GM12891 (cell line): ENCODE results near the gene MLLT11.

Experiments used
- DNase-seq: peaks from one replicate; pipeline ENCODE4 v3.0.0; 2011; ENCODE audit warnings: low spot score; ENCODE audit not compliant: insufficient read length
- FAIRE-seq: peaks from 2 replicates; lab custom pipeline; 2011; peaks lifted over from hg19 to GRCh38; lab: Jason Lieb, UNC
- PAX5 ChIP-seq: IDR thresholded peaks from 2 replicates; pipeline ENCODE4 v1.6.1; 2011; ENCODE audit warnings: low read length, moderate library complexity, mild to moderate bottlenecking; ENCODE audit not compliant: insufficient read depth, severe bottlenecking
- POLR2A ChIP-seq: IDR thresholded peaks from 2 replicates; pipeline ENCODE4 v1.6.1; 2011; ENCODE audit warnings: low read depth, low read length, control low read depth
- POLR2AphosphoS5 ChIP-seq: IDR thresholded peaks from 2 replicates; pipeline ENCODE4 v1.6.1; 2011; ENCODE audit warnings: low read depth, low read length, control low read depth
- POU2F2 ChIP-seq: IDR thresholded peaks from 2 replicates; pipeline ENCODE4 v1.6.1; 2011; ENCODE audit warnings: low read depth, mild to moderate bottlenecking, control low read depth, low read length, moderate library complexity
- SPI1 ChIP-seq: IDR thresholded peaks from 2 replicates; pipeline ENCODE4 v1.6.1; 2011; ENCODE audit warnings: low read depth, low read length, control low read depth
- TAF1 ChIP-seq: IDR thresholded peaks from 2 replicates; pipeline ENCODE4 v1.6.1; 2011; ENCODE audit warnings: low read depth, low read length, control low read depth

The MLLT11 gene

GRCh38 chr1:151037032-151037431 lies 23.2 kb upstream of the MLLT11 start:
- FAIRE-seq (no peak), DNase-seq (no peak)
- TF ChIP-seq POLR2A = no peak
- TF ChIP-seq SPI1 = no peak
- TF ChIP-seq POU2F2 = no peak
- TF ChIP-seq POLR2AphosphoS5 = no peak
- TF ChIP-seq PAX5 = no peak
- TF ChIP-seq TAF1 = no peak

GRCh38 chr1:151039521-151039920 lies 20.7 kb upstream of the MLLT11 start:
- no peak for TF ChIP-seq POLR2A
- no peak for TF ChIP-seq TAF1
- no peak for TF ChIP-seq POLR2AphosphoS5
- no peak for TF ChIP-seq PAX5
- no peak for TF ChIP-seq POU2F2
- TF ChIP-seq SPI1 = no peak
- DNase-seq (no peak), FAIRE-seq (no peak)

DNA sequence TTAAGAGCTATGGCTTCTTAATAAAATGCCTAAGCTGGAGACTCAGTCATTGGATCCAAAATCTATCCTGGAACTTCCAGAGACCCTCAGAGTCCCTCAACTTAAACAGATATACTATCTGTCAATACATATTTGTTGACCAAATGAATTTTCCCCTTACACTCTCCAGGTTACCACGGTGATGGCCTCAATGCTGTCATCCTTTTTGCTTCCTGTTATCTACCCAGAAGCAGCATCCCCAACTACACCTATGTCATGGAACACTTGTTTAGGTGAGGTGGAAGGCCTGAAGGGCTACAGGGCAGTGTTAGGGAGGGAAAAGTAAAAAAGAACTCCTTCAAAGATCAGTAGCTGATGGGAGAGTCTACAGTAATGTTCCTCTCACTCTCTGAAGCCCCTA lies 17.0 kb upstream of the MLLT11 start:
- DNase-seq = no peak
- FAIRE-seq = no peak
- TF ChIP-seq PAX5 (no peak), POLR2AphosphoS5 (no peak), SPI1 (no peak), POLR2A (no peak), POU2F2 (no peak), TAF1 (no peak)

DNA sequence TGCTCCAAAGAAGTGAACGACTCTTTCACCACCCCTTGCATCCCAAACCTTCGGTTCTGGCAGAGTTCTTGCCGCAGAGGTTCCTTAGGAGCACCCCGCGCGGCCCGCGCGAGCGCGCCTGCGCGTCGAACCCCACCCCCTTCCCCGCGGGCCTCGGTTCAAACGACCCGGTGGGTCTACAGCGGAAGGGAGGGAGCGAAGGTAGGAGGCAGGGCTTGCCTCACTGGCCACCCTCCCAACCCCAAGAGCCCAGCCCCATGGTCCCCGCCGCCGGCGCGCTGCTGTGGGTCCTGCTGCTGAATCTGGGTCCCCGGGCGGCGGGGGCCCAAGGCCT lies 12.6 kb upstream of the MLLT11 start, which contains the start of gene C1orf56:
TSS of gene C1orf56 (plus strand) at position 161 of the 334 bp plus-strand sequence. CDS start at position 258, 97 bp downstream.
- peak; percentile 71 for FAIRE-seq
- DNase-seq = peak; percentile 79

GRCh38 chr1:151047925-151048644 lies 12.1 kb upstream of the MLLT11 start:
- DNase-seq (peak; percentile 67), FAIRE-seq (peak; percentile 71)
- TF ChIP-seq PAX5 (no peak), POU2F2 (no peak), POLR2A (0 out of 2 replicates have a peak, but pooled peaks have one; percentile 23), SPI1 (no peak), TAF1 (no peak), POLR2AphosphoS5 (peak; percentile 63)

More for the DNA sequence above, 12.6 kb upstream of the MLLT11 start, which contains the start of gene C1orf56:
- TF ChIP-seq POU2F2 (no peak), POLR2A (0 out of 2 replicates have a peak, but pooled peaks have one; percentile 45), TAF1 (no peak)

DNA sequence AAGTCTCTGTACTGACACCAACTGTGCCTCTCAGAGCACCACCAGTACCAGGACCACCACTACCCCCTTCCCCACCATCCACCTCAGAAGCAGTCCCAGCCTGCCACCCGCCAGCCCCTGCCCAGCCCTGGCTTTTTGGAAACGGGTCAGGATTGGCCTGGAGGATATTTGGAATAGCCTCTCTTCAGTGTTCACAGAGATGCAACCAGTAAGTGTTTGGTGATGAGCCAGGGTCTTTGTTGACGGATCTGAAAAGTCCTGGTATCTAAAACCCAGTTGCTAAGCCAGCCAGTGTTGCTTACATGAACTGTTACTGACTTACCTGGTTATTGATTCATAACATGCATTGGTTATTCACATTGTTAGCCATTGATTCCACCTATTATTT lies 11.6 kb upstream of the MLLT11 start:
- TF ChIP-seq POLR2A (no peak; the same call in 1 of the 2 replicates), SPI1 (no peak), POLR2AphosphoS5 (no peak), TAF1 (no peak), POU2F2 (no peak)
- FAIRE-seq (no peak), DNase-seq (no peak)

- TF ChIP-seq POU2F2 (no peak), POLR2A (no peak), POLR2AphosphoS5 (peak; percentile 57; the same call in 1 of the 2 replicates), PAX5 (no peak)
- DNase-seq (no peak), FAIRE-seq (no peak)
Measured at GRCh38 chr1:151049458-151049857, 10.7 kb upstream of the MLLT11 start.

DNA sequence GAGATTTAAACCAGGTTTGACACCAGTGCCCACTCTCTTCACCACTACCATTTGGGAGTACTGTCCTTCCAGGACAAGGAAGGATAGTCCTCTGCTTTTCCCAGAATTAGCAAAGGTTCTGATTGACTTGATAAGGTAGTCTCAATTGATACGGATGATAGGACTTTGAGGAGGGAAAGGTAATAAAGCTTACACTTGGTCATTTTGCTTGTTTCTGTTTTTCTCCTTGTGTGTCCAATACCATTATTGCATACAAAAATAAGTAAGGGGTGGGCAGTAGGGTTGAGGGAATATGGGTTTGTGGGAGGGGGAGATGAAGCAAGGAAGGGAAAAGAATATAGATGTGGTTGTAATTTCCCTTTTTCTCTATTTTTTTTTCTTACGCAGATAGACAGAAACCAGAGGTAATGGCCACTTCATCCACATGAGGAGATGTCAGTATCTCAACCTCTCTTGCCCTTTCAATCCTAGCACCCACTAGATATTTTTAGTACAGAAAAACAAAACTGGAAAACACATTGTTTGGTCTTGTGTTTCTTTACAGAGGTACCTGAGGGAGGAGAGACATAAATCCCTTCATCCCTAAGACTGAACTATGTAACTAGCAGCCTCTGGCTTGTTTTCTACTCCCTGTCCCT lies 10.0 kb upstream of the MLLT11 start:
- no peak for DNase-seq
- TF ChIP-seq POLR2AphosphoS5 = no peak
- TF ChIP-seq POLR2A = peak; percentile 51; the same call in 1 of the 2 replicates
- FAIRE-seq = no peak

DNA sequence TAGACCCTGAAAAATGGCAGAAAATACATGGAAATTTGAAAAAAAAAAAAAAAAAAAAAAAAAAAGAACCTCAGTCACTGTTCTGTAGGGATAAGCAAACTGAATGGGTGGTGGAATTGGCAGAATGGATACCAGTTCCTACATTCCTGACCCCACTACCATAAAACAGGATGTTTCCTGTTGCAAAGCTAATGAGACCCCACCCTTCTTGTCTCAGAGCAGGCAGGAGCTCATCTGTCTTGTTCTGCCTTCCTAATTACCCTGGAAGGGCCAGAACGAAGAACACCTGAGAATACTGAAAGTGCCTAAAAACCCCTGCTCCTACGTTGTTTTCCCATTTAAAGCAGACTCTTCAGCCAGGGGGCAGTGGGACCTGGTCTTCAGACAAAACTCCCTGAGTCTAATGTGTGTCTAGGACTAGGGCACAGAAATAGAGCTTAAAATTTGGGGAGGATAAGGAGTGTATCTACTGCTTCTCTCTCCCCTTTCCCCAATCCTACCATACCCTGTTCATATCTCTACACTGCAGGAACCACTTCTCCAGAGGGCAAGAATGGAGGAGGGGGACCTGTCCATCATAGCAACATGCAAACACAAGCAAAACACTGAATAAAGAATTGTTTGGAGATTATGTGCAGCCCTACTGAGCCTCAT lies 8.7 kb upstream of the MLLT11 start:
- no peak for DNase-seq
- no peak for FAIRE-seq
- TF ChIP-seq TAF1 = no peak
- no peak for TF ChIP-seq SPI1
- TF ChIP-seq POLR2A = peak; percentile 59
- TF ChIP-seq POU2F2 = 0 out of 2 replicates have a peak, but pooled peaks have one; percentile 9
- no peak for TF ChIP-seq PAX5
- TF ChIP-seq POLR2AphosphoS5 = peak; percentile 62
